GOT3 (cell line): Measurements from ENCODE around the gene IQSEC1.

ENCODE experiments used
- DNase-seq: peaks from one replicate; lab custom pipeline; 2025; ENCODE audit warnings: mixed read lengths; lab: John Stamatoyannopoulos, UW

The IQSEC1 gene

GRCh38 chr3:13067778-13068177, 5.5 kb downstream of the IQSEC1 start:
- DNase-seq = no peak

GRCh38 chr3:13066834-13067233, 6.4 kb downstream of the IQSEC1 start:
- DNase-seq = no peak

GRCh38 chr3:13066236-13066635, 7.0 kb downstream of the IQSEC1 start:
- no peak for DNase-seq

- DNase-seq = no peak
Measured at GRCh38 chr3:13065727-13066126, 7.5 kb downstream of the IQSEC1 start.

GRCh38 chr3:13064964-13065363, 8.3 kb downstream of the IQSEC1 start:
- DNase-seq = no peak

GRCh38 chr3:13064159-13064868, 8.9 kb downstream of the IQSEC1 start:
- no peak for DNase-seq

- DNase-seq = no peak
Measured at GRCh38 chr3:13063225-13063624, 10.0 kb downstream of the IQSEC1 start.

- DNase-seq = no peak
Measured at GRCh38 chr3:13062647-13063046, 10.6 kb downstream of the IQSEC1 start.

- no peak for DNase-seq
Measured at GRCh38 chr3:13060341-13060910, 12.8 kb downstream of the IQSEC1 start.

GRCh38 chr3:13058346-13059120, 14.7 kb downstream of the IQSEC1 start:
- DNase-seq = no peak

- no peak for DNase-seq
Measured at GRCh38 chr3:13057282-13058040, 15.8 kb downstream of the IQSEC1 start.

GRCh38 chr3:13055634-13056033, 17.6 kb downstream of the IQSEC1 start:
- DNase-seq = no peak

- DNase-seq = no peak
Measured at GRCh38 chr3:13054341-13055285, 18.6 kb downstream of the IQSEC1 start.

- no peak for DNase-seq
Measured at GRCh38 chr3:13053893-13054292, 19.3 kb downstream of the IQSEC1 start.

- no peak for DNase-seq
Measured at GRCh38 chr3:13053420-13053819, 19.8 kb downstream of the IQSEC1 start.

- no peak for DNase-seq
Measured at GRCh38 chr3:13052191-13052820, 20.9 kb downstream of the IQSEC1 start.

- DNase-seq = no peak
Measured at GRCh38 chr3:13051581-13051980, 21.6 kb downstream of the IQSEC1 start.

GRCh38 chr3:13051066-13051465, 22.2 kb downstream of the IQSEC1 start:
- no peak for DNase-seq

- DNase-seq = no peak
Measured at GRCh38 chr3:13050446-13050845, 22.8 kb downstream of the IQSEC1 start.

GRCh38 chr3:13049400-13049799, 23.8 kb downstream of the IQSEC1 start:
- no peak for DNase-seq
